CD14-positive monocyte (primary cell): ENCODE data around the gene INTS12. TPM values are rescaled to one million over a fixed set of nuclear protein-coding genes. Genes with fewer than 3 reads are reported as not detected.

Experiments used
- DNase-seq, 3 donors: peaks; one replicate each; pipeline ENCODE4 v3.0.0-alpha.2; 2011 to 2022
- H2AFZ ChIP-seq: 2 replicates; pipeline ENCODE4 v1.6.0; 2012; ENCODE audit warnings: mild to moderate bottlenecking, low read depth, low read length, inconsistent platforms; ENCODE audit not compliant: insufficient read depth, poor library complexity, severe bottlenecking
- H3K27ac ChIP-seq, 2 donors: 1 replicate in 1 of 2; 2 replicates in 1 of 2; pipeline ENCODE4 v1.5.1; 2012 to 2013; ENCODE audit warnings: low read length in 2 of 2, control low read depth in 1 of 2, inconsistent platforms in 1 of 2, low read depth in 1 of 2, mild to moderate bottlenecking in 1 of 2
- H3K27me3 ChIP-seq, 2 donors: one replicate each; pipeline versions ENCODE4 v1.6.0 to v1.6.1; 2011 to 2013; ENCODE audit warnings: low read length in 2 of 2; ENCODE audit not compliant: control insufficient read depth in 2 of 2, insufficient read depth in 2 of 2
- H3K36me3 ChIP-seq, 2 donors: replicated peaks in 1 of 2; 1 replicate in 1 of 2; 2 replicates in 1 of 2; pipeline versions ENCODE4 v1.5.1 to v1.6.1; 2012 to 2013; ENCODE audit warnings: low read length in 2 of 2, control low read depth in 1 of 2, inconsistent platforms in 1 of 2, mild to moderate bottlenecking in 1 of 2; ENCODE audit not compliant: insufficient read depth in 2 of 2, control insufficient read depth in 1 of 2
- H3K4me1 ChIP-seq, 2 donors: 1 replicate in 1 of 2; 2 replicates in 1 of 2; pipeline versions ENCODE4 v1.5.1 to v1.6.1; 2012 to 2013; ENCODE audit warnings: low read length in 2 of 2, control low read depth in 1 of 2, inconsistent platforms in 1 of 2, mild to moderate bottlenecking in 1 of 2, moderate library complexity in 1 of 2; ENCODE audit not compliant: insufficient read depth in 2 of 2, control insufficient read depth in 1 of 2
- H3K4me2 ChIP-seq: replicated peaks from 2 replicates; pipeline ENCODE3; 2012; ENCODE audit warnings: low read length, moderate library complexity, mild to moderate bottlenecking; ENCODE audit not compliant: poor library complexity, severe bottlenecking; ENCODE audit errors: extremely low read depth
- H3K4me3 ChIP-seq, 3 experiments: fragments of 200-600 bp in 1 of 3; sonication (generic) in 1 of 3; replicated peaks in 1 of 3; 1 replicate in 2 of 3; 2 replicates in 1 of 3; pipeline ENCODE4 v1.5.1; 2011 to 2013; ENCODE audit warnings: low read length in 3 of 3, mild to moderate bottlenecking in 3 of 3, control low read depth in 2 of 3, low read depth in 2 of 3, inconsistent platforms in 1 of 3, moderate library complexity in 1 of 3
- H3K79me2 ChIP-seq: 2 replicates; pipeline ENCODE4 v1.6.0; 2012; ENCODE audit warnings: mild to moderate bottlenecking, control low read depth, inconsistent platforms, low read length, moderate library complexity; ENCODE audit not compliant: insufficient read depth
- H3K9ac ChIP-seq: 2 replicates; pipeline ENCODE4 v1.6.0; 2017; ENCODE audit warnings: low read length, mild to moderate bottlenecking; ENCODE audit not compliant: insufficient read depth, poor library complexity, severe bottlenecking
- H3K9me3 ChIP-seq, 2 donors: replicated peaks in 1 of 2; 1 replicate in 1 of 2; 2 replicates in 1 of 2; pipeline versions ENCODE4 v1.5.1 to v1.6.1; 2012 to 2013; ENCODE audit warnings: low read length in 2 of 2, control low read depth in 1 of 2; ENCODE audit not compliant: control insufficient read depth in 1 of 2, insufficient read depth in 1 of 2
- H4K20me1 ChIP-seq: 2 replicates; pipeline ENCODE4 v1.6.0; 2012; ENCODE audit warnings: mild to moderate bottlenecking, low read length, control low read depth, moderate library complexity; ENCODE audit not compliant: insufficient read depth
- H3K27ac Mint-ChIP-seq, 7 donors: one replicate each; pipeline ENCODE4 v1.8.0; 2020; ENCODE audit warnings: mild to moderate bottlenecking in 7 of 7, mixed read lengths in 7 of 7, moderate library complexity in 6 of 7, inconsistent platforms in 2 of 7
- H3K27me3 Mint-ChIP-seq, 3 donors: one replicate each; pipeline ENCODE4 v1.8.0; 2021 to 2022; ENCODE audit warnings: low read depth in 3 of 3, mild to moderate bottlenecking in 3 of 3, mixed read lengths in 3 of 3, moderate library complexity in 3 of 3, inconsistent platforms in 1 of 3
- H3K36me3 Mint-ChIP-seq, 2 donors: one replicate each; pipeline ENCODE4 v1.8.0; 2020; ENCODE audit warnings: mixed read lengths in 2 of 2, inconsistent platforms in 1 of 2, mild to moderate bottlenecking in 1 of 2
- H3K4me1 Mint-ChIP-seq: one replicate; pipeline ENCODE4 v1.8.0; 2020; ENCODE audit warnings: mild to moderate bottlenecking, mixed read lengths
- H3K4me3 Mint-ChIP-seq, 2 donors: one replicate each; pipeline ENCODE4 v1.8.0; 2020; ENCODE audit warnings: mild to moderate bottlenecking in 2 of 2, mixed read lengths in 2 of 2, moderate library complexity in 1 of 2
- H3K9me3 Mint-ChIP-seq, 7 donors: one replicate each; pipeline ENCODE4 v1.8.0; 2020 to 2022; ENCODE audit warnings: mixed read lengths in 7 of 7, mild to moderate bottlenecking in 6 of 7, moderate library complexity in 6 of 7, inconsistent platforms in 2 of 7
- CTCF ChIP-seq: fragments of 200-600 bp; IDR thresholded peaks from one replicate; pipeline ENCODE4 v1.8.0; 2022; ENCODE audit warnings: antibody characterized with exemption, mild to moderate bottlenecking
- WGBS: methylation state at CpG from one replicate; pipeline ENCODE4 v1.1.5; 2013; ENCODE audit warnings: missing lambda C conversion rate; ENCODE audit not compliant: insufficient coverage; 5-methylcytosine and 5-hydroxymethylcytosine counted together
- intact Hi-C, 2 donors: fragments of 100-400 bp; cut with micrococcal nuclease; formaldehyde crosslinking; loops; one replicate each; pipeline versions ENCODE4 v1.15.0 to v1.15.1; 2023
- polyA plus RNA-seq, 3 donors: library from polyadenylated mRNA; depleted of rRNA in 1 of 3; unstranded in 2 of 3; stranded (reverse) in 1 of 3; fragments of 300-500 nt in 2 of 3; fragments of >200 nt in 1 of 3; fragmentation: Illumina TruSeq in 2 of 3; gene quantifications; 1 replicate in 2 of 3; 2 replicates in 1 of 3; pipeline ENCODE4 v1.2.3, GENCODE V29; 2012 to 2021

Gene INTS12
- polyA plus RNA-seq, 3 donors, result 12.0 to 22.9 (median 18.1) TPM

GRCh38 chr4:105677709-105678108 is 30.8 kb downstream of the INTS12 start:
- DNase-seq, result no peak
- Histone ChIP-seq H2AFZ (no peak overlapping the region), H3K79me2 (no peaks in the 10 kb centered on the region), H3K36me3 (peaks cover 11 to 16% of the 10 kb centered on the region in 2 donors), H3K9me3 (no peaks in the 10 kb centered on the region), H4K20me1 (no peaks in the 10 kb centered on the region), H3K9ac (no peak overlapping the region), H3K27me3 (no peaks in the 10 kb centered on the region), H3K4me3 (no peak overlapping the region), H3K4me1 (no peaks in the 10 kb centered on the region), H3K4me2 (no peak overlapping the region), H3K27ac (no peak overlapping the region)
- intact Hi-C loops, result no loop called here
- no peak for TF ChIP-seq CTCF
- 100% methylated on average over 1 of the region's 2 CpGs for WGBS
- Mint-ChIP-seq H3K27me3 (no peaks in the 10 kb centered on the region), H3K4me1 (no peaks in the 10 kb centered on the region), H3K9me3 (peaks cover 0 to 4% (median 0%) of the 10 kb centered on the region in 7 donors), H3K36me3 (peaks cover 12 to 13% of the 10 kb centered on the region in 2 donors), H3K27ac (no peak overlapping the region), H3K4me3 (no peak overlapping the region)

- no peaks in the 10 kb centered on the region for H3K4me1 ChIP-seq
- H3K27ac ChIP-seq, result no peak overlapping the region
- no peaks in the 10 kb centered on the region for H3K36me3 ChIP-seq
- H3K9me3 ChIP-seq, result no peaks in the 10 kb centered on the region
- no peaks in the 10 kb centered on the region for H4K20me1 ChIP-seq
- no peak for DNase-seq
- no peak overlapping the region for H3K27ac Mint-ChIP-seq
- H3K9ac ChIP-seq, result no peak overlapping the region
- no peak overlapping the region for H3K4me3 Mint-ChIP-seq
- no peak overlapping the region for H3K4me2 ChIP-seq
- no peak for TF ChIP-seq CTCF
- no CpG with 5 or more reads among the region's 1 CpG for WGBS
- no peaks in the 10 kb centered on the region for H3K27me3 ChIP-seq
- H2AFZ ChIP-seq, result no peak overlapping the region
- no peaks in the 10 kb centered on the region for H3K79me2 ChIP-seq
- H3K36me3 Mint-ChIP-seq, result no peaks in the 10 kb centered on the region
- H3K27me3 Mint-ChIP-seq, result peaks cover 0 to 2% (median 1%) of the 10 kb centered on the region in 3 donors
- no peak overlapping the region for H3K4me3 ChIP-seq
- H3K9me3 Mint-ChIP-seq, result peaks cover 0 to 4% (median 0%) of the 10 kb centered on the region in 7 donors
- H3K4me1 Mint-ChIP-seq, result no peaks in the 10 kb centered on the region
- intact Hi-C loops, result no loop called here
Observed at GRCh38 chr4:105674011-105674410, 34.5 kb downstream of the INTS12 start.
